ENCODE data around the gene ZNF652.
A peak's percentile ranks its signal among the peaks of the same experiment; 100 is the strongest.

The ZNF652 gene

GRCh38 chr17:49383060-49383459 is 21.0 kb upstream of the ZNF652 start:
- no CpG with 5 or more reads among the region's 10 CpGs for WGBS (ENCODE audit: extremely low coverage, insufficient coverage, insufficient read length)
- H3K23ac ChIP-seq (ENCODE audit: low read length), result no peak overlapping the region
- H4K91ac ChIP-seq (ENCODE audit: low read depth, low read length), result no peak overlapping the region

GRCh38 chr17:49382556-49382955 is 20.5 kb upstream of the ZNF652 start:
- no peaks in the 10 kb centered on the region for H3K4me1 ChIP-seq (ENCODE audit: control insufficient read depth in 1 of 2, insufficient read depth in 2 of 2, low read length in 2 of 2)
- H2BK12ac ChIP-seq (ENCODE audit: low read length), result no peak overlapping the region
- H3K18ac ChIP-seq (ENCODE audit: low read length), result no peak overlapping the region
- DNase-seq, result no peak
- H4K12ac ChIP-seq (ENCODE audit: low read depth, low read length), result no peak overlapping the region
- no peak overlapping the region for H4K8ac ChIP-seq (ENCODE audit: low read depth, low read length)
- no peak overlapping the region for H3K4me3 ChIP-seq (ENCODE audit: low read depth, low read length)
- H3K4me2 ChIP-seq (ENCODE audit: low read length), result no peak overlapping the region
- H2BK120ac ChIP-seq (ENCODE audit: insufficient read depth, low read length, poor library complexity), result no peak overlapping the region
- H3K27me3 ChIP-seq (ENCODE audit: insufficient read depth, low read length), result no peaks in the 10 kb centered on the region
- no peak overlapping the region for H2BK5ac ChIP-seq (ENCODE audit: low read depth, low read length, poor library complexity)
- no peaks in the 10 kb centered on the region for H3K79me1 ChIP-seq (ENCODE audit: low read length)
- WGBS (ENCODE audit: extremely low coverage, insufficient coverage, insufficient read length), result no CpG with 5 or more reads among the region's 7 CpGs
- H3K14ac ChIP-seq (ENCODE audit: low read length), result no peak overlapping the region
- no peak overlapping the region for H3K4ac ChIP-seq (ENCODE audit: low read depth, low read length)
- H3K9ac ChIP-seq (ENCODE audit: low read length), result no peak overlapping the region
- H3K23ac ChIP-seq (ENCODE audit: low read length), result no peak overlapping the region
- H2AFZ ChIP-seq (ENCODE audit: insufficient read depth, low read length, poor library complexity), result no peak overlapping the region
- H3K79me2 ChIP-seq (ENCODE audit: control insufficient read depth, insufficient read depth, low read length, poor library complexity), result no peaks in the 10 kb centered on the region
- H3K36me3 ChIP-seq (ENCODE audit: control insufficient read depth in 1 of 2, insufficient read depth in 2 of 2, low read length in 2 of 2), result no peaks in the 10 kb centered on the region
- H3K27ac ChIP-seq (ENCODE audit: low read depth, low read length), result no peak overlapping the region
- peaks cover 4% of the 10 kb centered on the region for H3K9me3 ChIP-seq (ENCODE audit: insufficient read depth, low read depth, low read length)
- H2AK5ac ChIP-seq (ENCODE audit: low read length), result no peak overlapping the region
- no peak overlapping the region for H4K91ac ChIP-seq (ENCODE audit: low read depth, low read length)

More at GRCh38 chr17:49383060-49383459, 21.0 kb upstream of the ZNF652 start:
- Histone ChIP-seq H3K27ac (ENCODE audit: low read depth, low read length) (no peak overlapping the region), H2BK12ac (ENCODE audit: low read length) (no peak overlapping the region), H3K9ac (ENCODE audit: low read length) (no peak overlapping the region), H3K4me2 (ENCODE audit: low read length) (no peak overlapping the region), H3K18ac (ENCODE audit: low read length) (no peak overlapping the region), H2AK5ac (ENCODE audit: low read length) (no peak overlapping the region), H4K12ac (ENCODE audit: low read depth, low read length) (no peak overlapping the region), H3K36me3 (ENCODE audit: control insufficient read depth in 1 of 2, insufficient read depth in 2 of 2, low read length in 2 of 2) (no peaks in the 10 kb centered on the region), H3K4me1 (ENCODE audit: control insufficient read depth in 1 of 2, insufficient read depth in 2 of 2, low read length in 2 of 2) (peaks cover 0 to 3% of the 10 kb centered on the region in 2 experiments), H2BK120ac (ENCODE audit: insufficient read depth, low read length, poor library complexity) (no peak overlapping the region), H3K14ac (ENCODE audit: low read length) (no peak overlapping the region), H3K9me3 (ENCODE audit: insufficient read depth, low read depth, low read length) (peaks cover 4% of the 10 kb centered on the region), H3K4ac (ENCODE audit: low read depth, low read length) (no peak overlapping the region), H2BK5ac (ENCODE audit: low read depth, low read length, poor library complexity) (no peak overlapping the region), H3K79me2 (ENCODE audit: control insufficient read depth, insufficient read depth, low read length, poor library complexity) (no peaks in the 10 kb centered on the region), H4K8ac (ENCODE audit: low read depth, low read length) (no peak overlapping the region), H3K27me3 (ENCODE audit: insufficient read depth, low read length) (no peaks in the 10 kb centered on the region), H3K4me3 (ENCODE audit: low read depth, low read length) (peak overlapping the region; percentile 4), H2AFZ (ENCODE audit: insufficient read depth, low read length, poor library complexity) (no peak overlapping the region), H3K79me1 (ENCODE audit: low read length) (no peaks in the 10 kb centered on the region)
- DNase-seq, result no peak

DNA sequence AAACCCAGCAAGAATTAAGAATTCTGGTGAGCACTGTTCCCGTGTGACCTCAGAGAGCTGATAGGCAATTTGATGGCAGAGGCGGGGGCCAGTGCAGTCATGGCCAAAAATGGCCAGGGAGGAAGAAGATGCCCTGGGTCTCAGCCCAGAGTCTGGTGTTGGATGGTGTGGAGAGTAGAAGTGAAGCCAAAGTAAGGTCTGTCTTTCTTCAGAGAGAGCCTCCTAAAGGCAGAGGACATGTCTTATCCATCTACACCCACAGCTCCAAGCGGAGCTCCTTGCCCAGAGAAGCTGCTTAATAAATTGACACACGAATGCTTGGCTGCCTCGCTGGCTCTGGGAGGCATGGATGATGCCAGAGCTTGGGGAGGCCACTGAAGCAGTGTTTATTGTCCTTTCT is 19.7 kb upstream of the ZNF652 start:
- Histone ChIP-seq H2BK12ac (ENCODE audit: low read length) (no peak overlapping the region), H3K23ac (ENCODE audit: low read length) (no peak overlapping the region), H4K12ac (ENCODE audit: low read depth, low read length) (no peak overlapping the region), H3K9me3 (ENCODE audit: insufficient read depth, low read depth, low read length) (peaks cover 4% of the 10 kb centered on the region), H4K91ac (ENCODE audit: low read depth, low read length) (no peak overlapping the region), H3K4me2 (ENCODE audit: low read length) (no peak overlapping the region), H3K4me3 (ENCODE audit: low read depth, low read length) (no peak overlapping the region), H3K14ac (ENCODE audit: low read length) (no peak overlapping the region), H3K79me1 (ENCODE audit: low read length) (no peaks in the 10 kb centered on the region), H2BK5ac (ENCODE audit: low read depth, low read length, poor library complexity) (no peak overlapping the region), H3K36me3 (ENCODE audit: control insufficient read depth in 1 of 2, insufficient read depth in 2 of 2, low read length in 2 of 2) (no peaks in the 10 kb centered on the region), H3K27ac (ENCODE audit: low read depth, low read length) (no peak overlapping the region), H2AFZ (ENCODE audit: insufficient read depth, low read length, poor library complexity) (no peak overlapping the region), H3K18ac (ENCODE audit: low read length) (no peak overlapping the region), H3K4me1 (ENCODE audit: control insufficient read depth in 1 of 2, insufficient read depth in 2 of 2, low read length in 2 of 2) (no peaks in the 10 kb centered on the region), H3K9ac (ENCODE audit: low read length) (no peak overlapping the region), H3K79me2 (ENCODE audit: control insufficient read depth, insufficient read depth, low read length, poor library complexity) (no peaks in the 10 kb centered on the region), H2BK120ac (ENCODE audit: insufficient read depth, low read length, poor library complexity) (no peak overlapping the region), H3K27me3 (ENCODE audit: insufficient read depth, low read length) (no peaks in the 10 kb centered on the region), H4K8ac (ENCODE audit: low read depth, low read length) (no peak overlapping the region), H2AK5ac (ENCODE audit: low read length) (no peak overlapping the region), H3K4ac (ENCODE audit: low read depth, low read length) (no peak overlapping the region)
- WGBS (ENCODE audit: extremely low coverage, insufficient coverage, insufficient read length), result no CpG with 5 or more reads among the region's 5 CpGs
- no peak for DNase-seq

- Histone ChIP-seq H2BK5ac (ENCODE audit: low read depth, low read length, poor library complexity) (no peak overlapping the region), H4K12ac (ENCODE audit: low read depth, low read length) (no peak overlapping the region), H3K14ac (ENCODE audit: low read length) (no peak overlapping the region), H3K23ac (ENCODE audit: low read length) (no peak overlapping the region), H4K91ac (ENCODE audit: low read depth, low read length) (no peak overlapping the region), H3K4ac (ENCODE audit: low read depth, low read length) (no peak overlapping the region), H3K9ac (ENCODE audit: low read length) (no peak overlapping the region), H2AFZ (ENCODE audit: insufficient read depth, low read length, poor library complexity) (no peak overlapping the region), H3K27ac (ENCODE audit: low read depth, low read length) (no peak overlapping the region), H3K79me2 (ENCODE audit: control insufficient read depth, insufficient read depth, low read length, poor library complexity) (no peaks in the 10 kb centered on the region), H4K8ac (ENCODE audit: low read depth, low read length) (no peak overlapping the region), H3K27me3 (ENCODE audit: insufficient read depth, low read length) (no peaks in the 10 kb centered on the region), H3K4me1 (ENCODE audit: control insufficient read depth in 1 of 2, insufficient read depth in 2 of 2, low read length in 2 of 2) (no peaks in the 10 kb centered on the region), H3K4me2 (ENCODE audit: low read length) (no peak overlapping the region), H2BK120ac (ENCODE audit: insufficient read depth, low read length, poor library complexity) (no peak overlapping the region), H3K9me3 (ENCODE audit: insufficient read depth, low read depth, low read length) (peaks cover 4% of the 10 kb centered on the region), H2AK5ac (ENCODE audit: low read length) (no peak overlapping the region), H3K18ac (ENCODE audit: low read length) (no peak overlapping the region), H3K79me1 (ENCODE audit: low read length) (no peaks in the 10 kb centered on the region), H3K36me3 (ENCODE audit: control insufficient read depth in 1 of 2, insufficient read depth in 2 of 2, low read length in 2 of 2) (no peaks in the 10 kb centered on the region), H3K4me3 (ENCODE audit: low read depth, low read length) (no peak overlapping the region), H2BK12ac (ENCODE audit: low read length) (no peak overlapping the region)
- WGBS (ENCODE audit: extremely low coverage, insufficient coverage, insufficient read length), result no CpG with 5 or more reads among the region's 1 CpG
- peak in 1 of 2 donors; percentile 55 for DNase-seq
These were observed 19.0 kb upstream of the ZNF652 start for GRCh38 chr17:49381033-49381432.
